Trophoblast cell (in vitro differentiated cells and primary cell): ENCODE results near the gene TTC36. TPM values are rescaled to one million over a fixed set of nuclear protein-coding genes. Genes with fewer than 3 reads are reported as not detected.
"Not testable (repeated sequence)": the region's sequence is repeated elsewhere in the genome, so short reads cannot be mapped to it uniquely, and the experiment has no call there.

ENCODE experiments used
- DNase-seq, 2 donors: peaks; one replicate each; pipeline ENCODE4 v3.0.0-alpha.2; 2016
- H2AFZ ChIP-seq: 2 replicates; pipeline ENCODE4 v1.6.1; 2013; ENCODE audit warnings: low read length, moderate library complexity, mild to moderate bottlenecking; ENCODE audit not compliant: insufficient read depth, poor library complexity
- H2AK5ac ChIP-seq: 2 replicates; pipeline ENCODE4 v1.6.1; 2013; ENCODE audit warnings: mild to moderate bottlenecking, low read length
- H2BK120ac ChIP-seq: 2 replicates; pipeline ENCODE4 v1.6.1; 2013; ENCODE audit warnings: low read length, mild to moderate bottlenecking, moderate library complexity; ENCODE audit not compliant: insufficient read depth, poor library complexity
- H2BK12ac ChIP-seq: 2 replicates; pipeline ENCODE4 v1.6.1; 2013; ENCODE audit warnings: mild to moderate bottlenecking, low read length, moderate library complexity
- H2BK5ac ChIP-seq: 2 replicates; pipeline ENCODE4 v1.6.1; 2013; ENCODE audit warnings: low read length, low read depth, moderate library complexity, mild to moderate bottlenecking; ENCODE audit not compliant: poor library complexity
- H3K14ac ChIP-seq: 2 replicates; pipeline ENCODE4 v1.6.1; 2013; ENCODE audit warnings: mild to moderate bottlenecking, low read length
- H3K18ac ChIP-seq: 2 replicates; pipeline ENCODE4 v1.6.1; 2013; ENCODE audit warnings: mild to moderate bottlenecking, low read length
- H3K23ac ChIP-seq: 2 replicates; pipeline ENCODE4 v1.6.1; 2013; ENCODE audit warnings: low read length
- H3K27ac ChIP-seq: 2 replicates; pipeline ENCODE4 v1.5.1; 2013; ENCODE audit warnings: low read depth, mild to moderate bottlenecking, inconsistent platforms, low read length, moderate library complexity
- H3K27me3 ChIP-seq: 2 replicates; pipeline ENCODE4 v1.6.1; 2013; ENCODE audit warnings: inconsistent platforms, mild to moderate bottlenecking, low read length, moderate library complexity; ENCODE audit not compliant: insufficient read depth
- H3K36me3 ChIP-seq, 2 experiments: 1 replicate in 1 of 2; 2 replicates in 1 of 2; pipeline ENCODE4 v1.6.1; 2013; ENCODE audit warnings: low read length in 2 of 2, mild to moderate bottlenecking in 2 of 2, moderate library complexity in 1 of 2; ENCODE audit not compliant: insufficient read depth in 2 of 2, control insufficient read depth in 1 of 2
- H3K4ac ChIP-seq: 2 replicates; pipeline ENCODE4 v1.6.1; 2013; ENCODE audit warnings: low read depth, mild to moderate bottlenecking, low read length, moderate library complexity
- H3K4me1 ChIP-seq, 2 experiments: 1 replicate in 1 of 2; 2 replicates in 1 of 2; pipeline ENCODE4 v1.6.1; 2013; ENCODE audit warnings: low read length in 2 of 2, mild to moderate bottlenecking in 2 of 2, moderate library complexity in 1 of 2; ENCODE audit not compliant: insufficient read depth in 2 of 2, control insufficient read depth in 1 of 2
- H3K4me2 ChIP-seq: 2 replicates; pipeline ENCODE4 v1.6.1; 2013; ENCODE audit warnings: inconsistent platforms, mild to moderate bottlenecking, low read length, moderate library complexity
- H3K4me3 ChIP-seq: 2 replicates; pipeline ENCODE4 v1.5.1; 2013; ENCODE audit warnings: mild to moderate bottlenecking, low read depth, low read length, inconsistent platforms
- H3K79me1 ChIP-seq: one replicate; pipeline ENCODE4 v1.6.1; 2013; ENCODE audit warnings: low read length
- H3K79me2 ChIP-seq: 2 replicates; pipeline ENCODE4 v1.6.1; 2013; ENCODE audit warnings: low read length, mild to moderate bottlenecking; ENCODE audit not compliant: control insufficient read depth, insufficient read depth, poor library complexity
- H3K9ac ChIP-seq: 2 replicates; pipeline ENCODE4 v1.6.1; 2013; ENCODE audit warnings: mild to moderate bottlenecking, low read length
- H3K9me3 ChIP-seq: 2 replicates; pipeline ENCODE4 v1.6.1; 2013; ENCODE audit warnings: low read depth, mild to moderate bottlenecking, control low read depth, inconsistent platforms, low read length; ENCODE audit not compliant: insufficient read depth
- H4K12ac ChIP-seq: 2 replicates; pipeline ENCODE4 v1.6.1; 2013; ENCODE audit warnings: low read depth, mild to moderate bottlenecking, low read length, moderate library complexity
- H4K8ac ChIP-seq: 2 replicates; pipeline ENCODE4 v1.6.1; 2013; ENCODE audit warnings: low read depth, mild to moderate bottlenecking, low read length, moderate library complexity
- H4K91ac ChIP-seq: one replicate; pipeline ENCODE4 v1.6.1; 2013; ENCODE audit warnings: low read depth, mild to moderate bottlenecking, low read length, moderate library complexity
- WGBS: extraction: QIAGEN DNeasy Blood & Tissue Kit; methylation state at CpG from one replicate; pipeline ENCODE4 v1.1.7; 2013; ENCODE audit warnings: missing lambda C conversion rate; ENCODE audit not compliant: insufficient read length, insufficient coverage; ENCODE audit errors: extremely low coverage; 5-methylcytosine and 5-hydroxymethylcytosine counted together
- polyA plus RNA-seq: library from polyadenylated mRNA; stranded (reverse); fragments of 200-250 nt; gene quantifications from 2 replicates; pipeline ENCODE4 v1.2.3, GENCODE V29; 2013

Gene TTC36
- 0.10 and 0.12 TPM in 2 replicates for polyA plus RNA-seq

- Histone ChIP-seq H4K8ac (no peak within 1 kb of the TSS), H3K27ac (no peak within 1 kb of the TSS), H3K9me3 (no peaks in the 10 kb centered on the region), H3K79me2 (peaks cover 9% of the 10 kb centered on the region), H3K23ac (no peak within 1 kb of the TSS), H2BK5ac (no peak within 1 kb of the TSS), H2AFZ (no peak within 1 kb of the TSS), H3K36me3 (peaks cover 15 to 27% of the 10 kb centered on the region in 2 experiments), H2AK5ac (no peak within 1 kb of the TSS), H3K9ac (peak within 1 kb of the TSS; percentile 20), H2BK12ac (no peak within 1 kb of the TSS), H4K91ac (no peak within 1 kb of the TSS), H3K14ac (no peak within 1 kb of the TSS), H3K4me1 (peaks cover 10 to 13% of the 10 kb centered on the region in 2 experiments), H3K4ac (no peak within 1 kb of the TSS), H4K12ac (no peak within 1 kb of the TSS), H2BK120ac (no peak within 1 kb of the TSS), H3K79me1 (peaks cover 14% of the 10 kb centered on the region), H3K27me3 (no peaks in the 10 kb centered on the region), H3K18ac (no peak within 1 kb of the TSS), H3K4me3 (no peak within 1 kb of the TSS), H3K4me2 (no peak within 1 kb of the TSS)
- no CpG with 5 or more reads among the region's 3 CpGs for WGBS
- DNase-seq: no peak
Measured at GRCh38 chr11:118527109-118527508, at the start of gene TTC36. Gene TTC36 (plus strand): TSS chr11:118527474. CDS start chr11:118527495, 21 bp downstream.

GRCh38 chr11:118481238-118481637, 46.0 kb upstream of the TTC36 start:
- not testable (repeated sequence) for H3K79me2 ChIP-seq, H4K91ac ChIP-seq, H2AFZ ChIP-seq, H3K14ac ChIP-seq, H3K4me3 ChIP-seq, H2BK120ac ChIP-seq, H3K18ac ChIP-seq, H3K27ac ChIP-seq, H3K23ac ChIP-seq, H3K79me1 ChIP-seq, H2BK12ac ChIP-seq, H3K27me3 ChIP-seq, DNase-seq, H3K4me2 ChIP-seq, H3K4ac ChIP-seq, H4K8ac ChIP-seq, H3K9ac ChIP-seq, H4K12ac ChIP-seq, H2AK5ac ChIP-seq, H3K4me1 ChIP-seq, H3K9me3 ChIP-seq, H2BK5ac ChIP-seq
- H3K36me3 ChIP-seq: peaks cover 25 to 40% of the 10 kb centered on the region in 2 experiments
- no CpG with 5 or more reads among the region's 1 CpG for WGBS

- H4K12ac ChIP-seq: no peak overlapping the region
- H3K23ac ChIP-seq: no peak overlapping the region
- no peak overlapping the region for H3K4me3 ChIP-seq
- H2BK12ac ChIP-seq: no peak overlapping the region
- no peak overlapping the region for H2BK5ac ChIP-seq
- H2AK5ac ChIP-seq: no peak overlapping the region
- no peak overlapping the region for H2AFZ ChIP-seq
- H2BK120ac ChIP-seq: no peak overlapping the region
- H3K79me2 ChIP-seq: no peaks in the 10 kb centered on the region
- no peaks in the 10 kb centered on the region for H3K4me1 ChIP-seq
- no peak overlapping the region for H3K27ac ChIP-seq
- H3K14ac ChIP-seq: no peak overlapping the region
- H3K4ac ChIP-seq: no peak overlapping the region
- H3K36me3 ChIP-seq: peaks cover 23 to 33% of the 10 kb centered on the region in 2 experiments
- H4K91ac ChIP-seq: no peak overlapping the region
- no peak overlapping the region for H3K18ac ChIP-seq
- H4K8ac ChIP-seq: no peak overlapping the region
- no peak overlapping the region for H3K9ac ChIP-seq
- no peaks in the 10 kb centered on the region for H3K9me3 ChIP-seq
- WGBS: no CpG with 5 or more reads among the region's 3 CpGs
- no peak for DNase-seq
- H3K79me1 ChIP-seq: no peaks in the 10 kb centered on the region
- no peak overlapping the region for H3K4me2 ChIP-seq
- no peaks in the 10 kb centered on the region for H3K27me3 ChIP-seq
Measured at GRCh38 chr11:118484405-118484804, 42.9 kb upstream of the TTC36 start.

GRCh38 chr11:118485273-118485672, 42.0 kb upstream of the TTC36 start:
- Histone ChIP-seq H2BK12ac (no peak overlapping the region), H2BK5ac (no peak overlapping the region), H2AFZ (no peak overlapping the region), H3K4me1 (no peaks in the 10 kb centered on the region), H3K79me1 (no peaks in the 10 kb centered on the region), H3K9me3 (no peaks in the 10 kb centered on the region), H3K4ac (no peak overlapping the region), H3K79me2 (no peaks in the 10 kb centered on the region), H3K4me2 (no peak overlapping the region), H3K14ac (no peak overlapping the region), H4K91ac (no peak overlapping the region), H3K27me3 (no peaks in the 10 kb centered on the region), H4K12ac (no peak overlapping the region), H3K36me3 (peaks cover 25 to 38% of the 10 kb centered on the region in 2 experiments), H4K8ac (no peak overlapping the region), H2BK120ac (no peak overlapping the region), H3K4me3 (no peak overlapping the region), H3K9ac (no peak overlapping the region), H3K27ac (no peak overlapping the region), H3K18ac (no peak overlapping the region), H2AK5ac (no peak overlapping the region), H3K23ac (no peak overlapping the region)
- no peak for DNase-seq
